ENCODE data around the gene EDNRA. TPM values are rescaled to one million over a fixed set of nuclear protein-coding genes. Genes with fewer than 3 reads are reported as not detected.

Gene EDNRA
- total and polyA plus RNA-seq, 2 of the 8 experiments (the other 6 are each of a cell fraction or from before 2014, with no cell fraction given), result 1.7 to 3.3 TPM

GRCh38 chr4:147488556-147488955, 7.7 kb downstream of the EDNRA start (continued):
- TF ChIP-seq SIX5 (IDR thresholded peaks at IDR 0.05; ENCODE audit: low read depth, low read length), result no peak
- no peak for TF ChIP-seq ATF3 (IDR thresholded peaks at IDR 0.05; ENCODE audit: insufficient read depth, low read depth, low read length)
- no peak for TF ChIP-seq RFX5 (IDR thresholded peaks at IDR 0.05; ENCODE audit: borderline replicate concordance, low read depth, low read length)
- no peak for TF ChIP-seq RBBP5 (IDR thresholded peaks at IDR 0.05; ENCODE audit: borderline replicate concordance, low read depth, low read length)
- TF ChIP-seq SP2 (IDR thresholded peaks at IDR 0.05; ENCODE audit: low read length), result no peak
- no peak for TF ChIP-seq EP300 (IDR thresholded peaks at IDR 0.05; ENCODE audit: borderline replicate concordance in 1 of 2, low read depth in 2 of 2, low read length in 2 of 2)

Measured in H1 (cell line).